ENCODE measurements around the gene ELOVL5. TPM values are rescaled to one million over a fixed set of nuclear protein-coding genes. Genes with fewer than 3 reads are reported as not detected.

Gene ELOVL5
- total RNA-seq, 1 experiment from 2014 or later = 218 TPM

- BruUV-seq (replicated peaks) = no TSS peak
- Histone ChIP-seq H3K4me1 (ENCODE audit: control insufficient read depth, insufficient read depth, low read length) (no peaks in the 10 kb centered on the region), H3K36me3 (ENCODE audit: control insufficient read depth, insufficient read depth, low read length) (no peaks in the 10 kb centered on the region), H3K4me3 (ENCODE audit: low read depth in 2 of 2, low read length in 2 of 2) (no peak overlapping the region), H3K27ac (ENCODE audit: low read length) (no peak overlapping the region), H3K9me3 (ENCODE audit: control insufficient read depth, insufficient read depth, low read depth, low read length) (no peaks in the 10 kb centered on the region), H3K27me3 (ENCODE audit: control insufficient read depth, insufficient read depth, low read length) (no peaks in the 10 kb centered on the region)
- in situ Hi-C loops (cut with HindIII; ENCODE audit: low pct_unique_long_range_greater_than_20kb, low sequenced_read_pairs) (no loop called here), intact Hi-C loops (cut with micrococcal nuclease; ENCODE audit: unreplicated experiment) (no loop called here)
- TF ChIP-seq REST (IDR thresholded peaks at IDR 0.05; ENCODE audit: insufficient read depth in 1 of 2, low read depth in 2 of 2, low read length in 1 of 2) = no peak
- TF ChIP-seq POLR2AphosphoS5 (IDR thresholded peaks at IDR 0.05; ENCODE audit: low read depth, low read length) = no peak
- TF ChIP-seq TCF7L2 (IDR thresholded peaks at IDR 0.05; ENCODE audit: low read depth, low read length) = no peak
- no peak for TF ChIP-seq CTCF (IDR thresholded peaks at IDR 0.05)
- TF ChIP-seq SIN3A (IDR thresholded peaks at IDR 0.05; ENCODE audit: borderline replicate concordance, insufficient read depth, low read depth, low read length) = no peak
- DNase-seq (ENCODE audit: low read depth, low spot score) = no peak
- POLR2A ChIA-PET = no interaction called here
- CTCF ChIA-PET = no interaction called here
- ATAC-seq = no peak
These were observed 29.0 kb upstream of the ELOVL5 start for GRCh38 chr6:53377793-53378192.

- BruUV-seq (replicated peaks) = no TSS peak
- DNase-seq (ENCODE audit: low read depth, low spot score) = no peak
- Histone ChIP-seq H3K4me1 (ENCODE audit: control insufficient read depth, insufficient read depth, low read length) (no peaks in the 10 kb centered on the region), H3K27me3 (ENCODE audit: control insufficient read depth, insufficient read depth, low read length) (no peaks in the 10 kb centered on the region), H3K27ac (ENCODE audit: low read length) (no peak overlapping the region), H3K4me3 (ENCODE audit: low read depth in 2 of 2, low read length in 2 of 2) (no peak overlapping the region), H3K9me3 (ENCODE audit: control insufficient read depth, insufficient read depth, low read depth, low read length) (no peaks in the 10 kb centered on the region), H3K36me3 (ENCODE audit: control insufficient read depth, insufficient read depth, low read length) (no peaks in the 10 kb centered on the region)
- CTCF ChIA-PET = no interaction called here
- in situ Hi-C loops (cut with HindIII; ENCODE audit: low pct_unique_long_range_greater_than_20kb, low sequenced_read_pairs) (no loop called here), intact Hi-C loops (cut with micrococcal nuclease; ENCODE audit: unreplicated experiment) (no loop called here)
- no peak for ATAC-seq
- TF ChIP-seq REST (IDR thresholded peaks at IDR 0.05; ENCODE audit: insufficient read depth in 1 of 2, low read depth in 2 of 2, low read length in 1 of 2) (no peak), TCF7L2 (IDR thresholded peaks at IDR 0.05; ENCODE audit: low read depth, low read length) (no peak), POLR2AphosphoS5 (IDR thresholded peaks at IDR 0.05; ENCODE audit: low read depth, low read length) (no peak), CTCF (IDR thresholded peaks at IDR 0.05) (no peak), SIN3A (IDR thresholded peaks at IDR 0.05; ENCODE audit: borderline replicate concordance, insufficient read depth, low read depth, low read length) (no peak)
- POLR2A ChIA-PET = no interaction called here
These were observed 28.5 kb upstream of the ELOVL5 start for GRCh38 chr6:53377289-53377688.
